Stomach (tissue), 4 donors: ENCODE measurements around the gene FAM193A.

ENCODE experiments used
- POLR2A ChIP-seq, 4 donors: fragments of 450-650 bp; IDR thresholded peaks; one replicate each; pipeline ENCODE4 v1.6.1; 2016; ENCODE audit warnings: antibody characterized with exemption in 4 of 4, control low read depth in 2 of 4, mild to moderate bottlenecking in 1 of 4, moderate library complexity in 1 of 4
- TF ChIP-seq, protein P1 (sequence below), 7 experiments: fragments of 450-650 bp in 4 of 7; fragments of 200-600 bp in 3 of 7; sonication (generic) in 3 of 7; IDR thresholded peaks; one replicate each; pipeline ENCODE4 v1.5.1; 2016 to 2019; ENCODE audit warnings: antibody characterized with exemption in 7 of 7, control low read depth in 2 of 7, mild to moderate bottlenecking in 1 of 7

- TF ChIP-seq, protein P1, sequence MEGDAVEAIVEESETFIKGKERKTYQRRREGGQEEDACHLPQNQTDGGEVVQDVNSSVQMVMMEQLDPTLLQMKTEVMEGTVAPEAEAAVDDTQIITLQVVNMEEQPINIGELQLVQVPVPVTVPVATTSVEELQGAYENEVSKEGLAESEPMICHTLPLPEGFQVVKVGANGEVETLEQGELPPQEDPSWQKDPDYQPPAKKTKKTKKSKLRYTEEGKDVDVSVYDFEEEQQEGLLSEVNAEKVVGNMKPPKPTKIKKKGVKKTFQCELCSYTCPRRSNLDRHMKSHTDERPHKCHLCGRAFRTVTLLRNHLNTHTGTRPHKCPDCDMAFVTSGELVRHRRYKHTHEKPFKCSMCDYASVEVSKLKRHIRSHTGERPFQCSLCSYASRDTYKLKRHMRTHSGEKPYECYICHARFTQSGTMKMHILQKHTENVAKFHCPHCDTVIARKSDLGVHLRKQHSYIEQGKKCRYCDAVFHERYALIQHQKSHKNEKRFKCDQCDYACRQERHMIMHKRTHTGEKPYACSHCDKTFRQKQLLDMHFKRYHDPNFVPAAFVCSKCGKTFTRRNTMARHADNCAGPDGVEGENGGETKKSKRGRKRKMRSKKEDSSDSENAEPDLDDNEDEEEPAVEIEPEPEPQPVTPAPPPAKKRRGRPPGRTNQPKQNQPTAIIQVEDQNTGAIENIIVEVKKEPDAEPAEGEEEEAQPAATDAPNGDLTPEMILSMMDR (IDR thresholded peaks at IDR 0.05): no peak
- no peak for TF ChIP-seq POLR2A (IDR thresholded peaks at IDR 0.05)
These were observed 23.7 kb downstream of the FAM193A start for GRCh38 chr4:2560167-2560566.
